Skin of body (tissue), 2 donors: ENCODE data around the gene TXNIP. TPM values are rescaled to one million over a fixed set of nuclear protein-coding genes. Genes with fewer than 3 reads are reported as not detected.

Experiments used
- DNase-seq: peaks from one replicate; lab custom pipeline; 2025; lab: John Stamatoyannopoulos, UW
- total RNA-seq: library from RNA; depleted of rRNA; stranded (reverse); fragments of >200 nt; gene quantifications from one replicate; pipeline ENCODE4 v1.2.3, GENCODE V29; 2014

Gene TXNIP
- total RNA-seq, 1 donor from 2014 or later, result 643 TPM

DNA sequence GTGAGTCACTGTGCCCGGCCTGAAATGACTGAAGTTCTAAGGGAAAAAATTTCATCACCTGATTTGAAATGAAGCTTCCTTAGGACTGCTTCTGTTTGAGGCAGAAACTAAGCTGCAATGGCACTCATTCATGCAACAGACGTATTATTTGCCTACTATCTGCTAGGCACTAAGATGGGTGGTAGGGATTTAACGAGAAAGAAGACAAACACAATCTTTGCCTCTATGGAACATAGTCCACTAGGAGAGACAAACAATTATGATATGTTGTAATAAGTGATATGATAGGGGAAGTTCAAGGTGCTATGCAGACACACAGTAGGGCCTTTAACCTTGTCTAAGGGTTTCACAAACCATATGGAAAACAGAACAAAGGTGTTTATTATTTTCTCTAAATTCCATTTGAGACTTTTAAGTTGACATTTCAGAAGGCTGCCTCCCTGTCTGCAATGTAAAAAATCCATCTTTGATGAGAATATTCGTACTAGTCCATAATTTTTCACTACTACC, 49.8 kb downstream of the TXNIP start:
- DNase-seq, result no peak

DNA sequence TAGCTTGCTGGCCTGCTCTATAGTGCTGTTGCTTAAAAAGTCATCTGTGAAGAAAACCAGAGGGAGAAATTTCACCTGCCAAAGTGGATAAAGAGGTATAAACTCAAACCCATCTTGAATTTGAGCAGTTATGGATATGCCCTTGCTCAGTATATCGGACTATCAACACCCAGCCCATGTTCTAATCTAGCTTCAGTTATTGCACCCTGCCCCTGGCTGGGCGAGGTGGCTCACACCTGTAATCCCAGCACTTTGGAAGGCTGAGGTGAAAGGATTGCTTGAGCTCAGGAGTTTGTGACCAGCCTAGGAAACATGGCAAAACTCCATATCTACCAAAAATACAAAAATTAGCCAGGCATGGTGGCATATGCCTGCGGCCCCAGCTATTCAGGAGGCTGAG, 51.8 kb downstream of the TXNIP start:
- no peak for DNase-seq

DNA sequence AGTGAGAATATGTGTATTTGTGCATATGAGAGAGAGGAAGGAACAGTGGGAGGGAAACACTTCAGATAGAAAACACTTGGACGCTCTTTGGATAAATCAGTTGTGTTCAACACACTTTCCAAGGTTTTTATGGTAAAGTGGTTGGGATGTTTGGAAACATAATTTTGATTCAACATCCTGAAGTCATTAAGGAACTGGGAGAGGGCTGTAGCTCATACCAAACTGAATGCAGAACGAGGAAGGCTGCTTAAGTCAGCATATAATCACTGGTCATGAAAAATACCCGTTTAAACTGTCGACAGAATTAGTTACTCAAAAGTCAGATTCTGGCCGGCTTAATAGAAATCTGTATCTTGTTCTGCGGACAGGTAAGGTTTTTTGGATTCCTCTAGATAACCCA, 53.5 kb downstream of the TXNIP start:
- DNase-seq, result peak; percentile 41

Other genes with a start within 250 kb of the TXNIP start
- 14.4 TPM for gene RNF115, start 172.5 kb downstream of the TXNIP start, total RNA-seq
- 18.8 TPM for gene POLR3C, start 172.4 kb downstream of the TXNIP start, total RNA-seq
- gene NUDT17, start 150.9 kb downstream of the TXNIP start, total RNA-seq, result 2.5 TPM
- 21.6 TPM for gene PIAS3, start 137.5 kb downstream of the TXNIP start, total RNA-seq
- gene ANKRD35, start 110.7 kb downstream of the TXNIP start, total RNA-seq, result 12.9 TPM
- 0.89 TPM for gene ITGA10, start 86.5 kb downstream of the TXNIP start, total RNA-seq
- gene PEX11B, start 77.9 kb downstream of the TXNIP start, total RNA-seq, result 19.1 TPM
- gene RBM8A, start 69.1 kb downstream of the TXNIP start, total RNA-seq, result 82.0 TPM
- gene LIX1L, start 38.6 kb downstream of the TXNIP start, total RNA-seq, result 19.7 TPM
- 0.30 TPM for gene ANKRD34A, start 32.0 kb downstream of the TXNIP start, total RNA-seq
- 11.9 TPM for gene POLR3GL, start 31.9 kb downstream of the TXNIP start, total RNA-seq
- gene HJV, start 25.2 kb upstream of the TXNIP start, total RNA-seq, result 29.5 TPM
- gene NBPF10, start 148.2 kb upstream of the TXNIP start, total RNA-seq, result 4.1 TPM
- 122 TPM for gene NOTCH2NLA, start 232.4 kb upstream of the TXNIP start, total RNA-seq